ENCODE results near the gene DIDO1.

DIDO1 gene

DNA sequence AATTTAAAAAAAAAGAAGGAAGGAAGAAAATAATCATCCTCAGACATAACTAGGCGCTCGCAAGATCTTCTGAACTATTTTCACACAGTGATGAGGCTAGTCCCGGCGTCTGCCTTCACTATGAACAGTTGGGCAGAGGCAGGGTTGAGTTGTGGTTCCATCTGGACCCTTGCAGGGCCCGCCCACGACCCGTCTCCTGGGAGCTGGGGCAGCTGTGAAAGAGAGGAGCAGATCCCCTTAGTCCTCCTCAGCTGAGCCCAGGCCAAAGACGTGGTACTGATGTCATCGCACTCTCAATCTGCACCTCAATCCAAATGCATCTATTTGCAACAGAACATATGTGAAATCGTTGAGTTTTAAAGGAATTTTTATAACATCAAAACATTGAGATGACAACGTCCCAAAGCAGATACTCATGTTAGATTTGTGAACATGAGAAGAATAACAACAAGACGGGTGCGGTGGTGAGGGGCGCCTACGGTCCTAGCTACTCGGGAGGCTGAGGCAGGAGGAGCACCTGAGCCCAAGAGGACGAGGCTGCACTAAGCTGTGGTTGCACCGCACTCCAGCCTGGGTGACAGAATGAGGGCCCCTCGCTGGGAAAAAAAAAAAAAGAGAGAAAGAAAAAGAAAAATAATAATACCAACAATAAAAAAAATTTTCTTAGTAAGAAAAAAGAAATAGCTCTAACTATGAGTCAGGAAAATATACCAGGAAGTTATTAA is 80.0 kb downstream of the DIDO1 start:
- no peak for DNase-seq

DNA sequence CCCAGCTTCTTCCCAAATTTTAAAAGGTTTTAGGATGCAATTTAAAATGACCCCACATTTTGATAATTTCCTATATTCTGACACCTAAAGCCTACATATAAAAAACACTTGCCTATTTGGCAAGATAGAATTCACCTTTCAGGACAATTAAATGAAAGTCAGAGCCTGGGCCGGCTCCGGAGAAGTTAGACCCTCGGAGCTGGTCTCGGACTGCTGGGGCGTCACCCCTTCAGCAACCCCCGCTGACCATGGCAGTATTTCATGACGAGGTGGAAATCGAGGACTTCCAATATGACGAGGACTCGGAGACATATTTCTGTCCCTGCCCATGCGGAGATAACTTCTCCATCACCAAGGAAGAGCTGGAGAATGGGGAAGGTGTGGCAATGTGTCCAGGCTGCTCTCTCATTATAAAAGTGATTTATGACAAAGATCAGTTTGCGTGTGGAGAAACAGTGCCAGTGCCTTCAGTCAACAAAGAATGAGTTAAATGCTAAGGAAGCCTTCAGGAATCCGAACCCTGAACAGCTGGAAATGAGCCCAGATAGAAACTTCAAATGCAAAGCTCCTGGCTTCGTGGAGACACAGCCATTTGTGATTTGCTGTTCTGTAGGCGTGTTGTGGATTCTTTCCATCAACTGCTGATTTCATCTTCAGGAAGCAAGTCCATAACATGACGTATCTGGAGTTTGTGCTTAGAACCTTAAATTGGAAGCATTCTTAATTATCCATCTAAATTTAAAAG is 80.7 kb downstream of the DIDO1 start:
- no peak for DNase-seq

DNA sequence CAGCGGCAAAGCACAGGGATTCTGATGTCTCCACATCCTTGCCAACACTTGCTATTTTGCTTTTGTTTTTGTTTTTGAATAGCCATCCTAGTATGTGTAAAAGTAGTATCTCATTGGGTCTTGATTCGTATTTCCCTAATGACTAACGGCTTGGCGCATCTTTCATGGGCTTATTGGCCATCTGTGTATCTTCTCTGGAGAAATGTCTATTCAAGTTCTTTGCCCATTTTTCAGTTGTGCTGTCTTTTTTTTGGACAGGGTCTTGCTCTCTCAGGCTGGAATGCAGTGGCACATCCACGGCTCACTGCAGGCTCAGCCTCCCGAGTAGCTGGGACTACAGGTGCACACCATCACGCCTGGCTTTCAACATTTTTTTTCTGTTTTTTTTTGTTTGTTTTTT is 82.1 kb downstream of the DIDO1 start:
- no peak for DNase-seq

DNA sequence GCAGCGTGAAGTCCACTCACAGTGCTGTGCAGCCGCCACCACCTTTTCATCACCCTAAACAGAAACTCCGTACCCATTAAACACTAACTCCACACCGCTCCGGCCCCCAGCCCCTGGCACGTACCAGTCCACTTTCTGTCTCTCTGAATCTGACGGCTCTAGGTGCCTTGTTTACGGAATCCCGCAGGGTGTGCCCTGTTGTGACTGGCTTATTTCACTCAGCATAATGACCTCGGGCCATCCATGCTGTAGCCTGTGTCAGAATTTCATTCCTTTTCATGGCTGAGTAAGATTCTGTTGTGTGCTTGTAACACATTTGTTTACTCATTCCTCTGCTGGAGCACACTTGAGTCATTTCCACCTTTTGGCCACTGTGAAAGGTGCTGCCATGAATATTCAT is 82.6 kb downstream of the DIDO1 start:
- no peak for DNase-seq

DNA sequence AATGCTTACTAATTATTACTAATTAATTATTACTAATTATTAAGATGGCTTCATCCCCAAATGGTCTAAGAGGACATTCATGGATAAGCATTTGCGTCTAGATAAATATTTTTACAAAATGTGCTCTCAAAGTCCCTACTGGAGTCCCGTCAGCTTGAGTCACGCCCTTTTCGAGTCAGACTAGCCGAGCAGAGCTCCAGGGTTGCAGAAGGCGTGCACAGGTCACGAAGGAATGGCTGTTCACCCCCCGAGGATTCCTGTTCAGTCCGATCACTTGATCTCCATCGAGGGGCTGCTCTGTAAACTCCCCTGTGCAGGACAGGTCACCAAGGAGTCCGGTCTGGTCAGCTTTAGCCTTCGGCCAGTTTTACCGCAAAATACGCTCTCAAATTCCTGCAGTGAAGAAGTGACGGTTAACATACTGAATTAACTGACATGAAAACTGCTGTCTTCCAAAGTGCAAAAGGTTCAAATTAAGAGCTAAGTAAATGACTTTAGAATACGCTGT is 84.5 kb downstream of the DIDO1 start:
- no peak for DNase-seq

DNA sequence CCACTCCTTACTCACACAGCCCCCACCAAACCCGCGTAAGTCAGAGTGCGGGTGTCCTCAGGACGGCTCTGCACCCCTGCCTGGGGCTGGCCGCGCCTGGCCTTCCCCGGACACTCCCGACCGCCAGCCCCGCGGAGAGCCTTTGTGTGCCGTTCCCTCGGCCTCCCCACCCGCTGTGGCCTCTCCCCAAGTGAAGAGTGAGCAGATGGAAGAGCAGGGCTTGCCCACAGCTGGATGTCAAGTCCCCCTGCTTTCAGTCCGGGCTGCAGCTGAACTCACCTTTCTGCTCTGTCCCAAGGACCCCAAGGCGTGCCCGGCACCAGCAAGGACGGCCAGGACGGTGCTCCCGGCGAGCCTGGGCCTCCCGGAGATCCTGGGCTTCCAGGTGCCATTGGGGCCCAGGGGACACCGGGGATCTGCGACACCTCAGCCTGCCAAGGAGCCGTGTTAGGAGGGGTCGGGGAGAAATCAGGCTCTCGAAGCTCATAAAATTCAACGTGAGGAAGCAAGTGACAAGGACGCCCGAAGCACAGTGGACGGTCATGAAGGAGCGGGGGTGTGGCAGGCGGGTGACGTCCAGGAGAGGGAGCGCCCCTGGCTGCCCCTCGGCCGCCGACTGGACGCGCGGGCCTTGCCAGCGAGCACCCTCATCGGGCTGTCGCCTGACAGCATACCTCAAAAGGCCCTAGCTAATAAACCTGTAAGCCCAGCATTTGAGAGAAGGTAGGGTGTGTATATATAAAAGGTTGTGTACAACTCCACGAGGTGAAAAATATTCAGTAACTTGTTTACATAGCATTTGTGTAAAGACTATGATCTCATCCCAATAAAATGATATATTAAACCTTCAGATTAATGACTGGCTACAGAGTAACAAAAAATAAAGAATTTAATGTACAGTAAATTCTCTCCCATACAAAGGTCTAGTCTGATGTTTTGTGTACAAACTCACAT is 85.8 kb downstream of the DIDO1 start:
- no peak for DNase-seq

DNA sequence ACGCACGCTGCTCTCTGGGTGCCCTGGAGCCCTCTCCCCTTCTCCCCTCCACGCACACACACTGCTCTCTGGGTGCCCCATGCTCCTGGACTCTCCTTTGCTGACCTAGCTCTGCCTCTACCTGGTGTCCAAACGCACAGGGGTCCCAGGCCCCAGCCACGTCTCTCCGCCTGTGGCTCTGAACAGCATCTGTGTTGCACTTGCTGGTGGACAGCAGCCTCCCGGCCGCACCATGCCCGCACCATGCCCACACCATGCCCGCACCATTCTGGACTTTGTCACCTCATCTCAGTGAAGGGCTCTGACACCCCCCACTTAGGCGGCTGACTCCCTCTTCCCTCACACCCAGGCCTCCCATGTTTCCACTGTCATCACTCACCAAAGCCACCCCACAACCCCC is 86.5 kb downstream of the DIDO1 start:
- no peak for DNase-seq

DNA sequence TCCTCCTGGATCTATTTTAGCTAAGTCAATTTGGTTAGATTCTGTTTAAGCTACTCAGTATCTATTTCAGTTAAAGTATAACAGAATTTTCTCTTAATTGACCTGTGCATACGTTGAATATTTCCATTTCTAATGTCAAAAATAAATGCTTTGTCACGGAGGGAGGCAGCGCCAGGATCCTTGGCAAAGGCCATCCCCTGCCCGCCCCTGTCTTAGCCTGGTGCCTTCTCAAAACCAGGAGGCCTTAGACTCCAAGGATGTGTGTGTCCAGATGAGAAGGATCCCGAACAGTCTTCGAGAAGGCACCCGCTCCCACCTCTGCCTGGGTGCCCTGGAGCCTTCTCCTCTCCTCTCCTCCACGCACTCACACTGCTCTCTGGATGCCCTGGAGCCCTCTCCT is 87.0 kb downstream of the DIDO1 start:
- DNase-seq = no peak

DNA sequence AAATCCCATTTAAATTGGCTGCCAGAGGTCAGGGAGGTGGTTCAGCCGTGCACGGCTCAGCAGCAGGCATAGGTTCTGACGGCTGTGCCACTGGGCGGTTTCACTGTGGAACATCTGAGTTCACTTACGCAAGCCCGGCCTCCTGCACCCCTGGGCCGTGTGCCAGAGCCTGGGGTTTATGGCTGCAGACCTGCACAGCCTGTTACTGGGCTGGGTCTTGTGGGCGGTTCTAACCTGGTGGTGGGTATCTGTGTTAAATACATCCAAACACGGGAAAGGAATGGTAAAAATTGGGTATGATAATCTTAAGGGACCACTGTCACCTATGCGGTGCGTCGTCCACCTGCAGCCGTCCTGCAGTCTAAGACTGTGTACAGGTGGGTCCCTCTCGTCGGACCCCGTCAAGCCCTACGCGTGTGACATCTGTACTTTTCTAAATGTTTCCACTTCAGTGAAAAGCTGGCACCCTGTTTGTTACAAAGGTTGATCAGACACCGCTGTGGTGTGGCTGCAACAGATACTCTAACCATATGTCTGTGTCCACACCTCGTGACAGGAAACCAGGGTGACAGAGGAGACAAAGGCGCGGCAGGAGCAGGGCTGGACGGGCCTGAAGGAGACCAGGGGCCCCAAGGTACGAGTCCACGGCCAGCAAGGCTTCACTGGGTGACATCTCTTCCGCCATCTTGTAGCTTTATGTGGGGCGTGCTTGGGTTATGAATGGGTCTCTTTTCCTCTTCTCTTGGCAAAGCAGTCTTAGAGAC is 88.0 kb downstream of the DIDO1 start:
- DNase-seq = no peak

DNA sequence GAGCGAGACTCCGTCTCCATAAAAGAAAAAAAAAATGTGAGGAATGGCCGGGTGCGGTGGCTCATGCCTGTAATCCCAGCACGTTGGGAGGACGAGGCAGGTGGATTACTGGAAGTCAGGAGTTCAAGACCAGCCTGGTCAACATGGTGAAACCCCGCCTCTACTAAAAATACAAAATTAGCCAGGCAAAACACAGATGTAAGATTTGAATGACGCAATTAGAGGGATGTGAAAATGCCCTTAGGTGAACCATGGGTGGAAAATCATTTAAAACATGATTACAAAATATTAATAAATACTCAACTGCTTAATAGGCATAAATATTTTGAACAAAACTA is 88.5 kb downstream of the DIDO1 start:
- no peak for DNase-seq

DNA sequence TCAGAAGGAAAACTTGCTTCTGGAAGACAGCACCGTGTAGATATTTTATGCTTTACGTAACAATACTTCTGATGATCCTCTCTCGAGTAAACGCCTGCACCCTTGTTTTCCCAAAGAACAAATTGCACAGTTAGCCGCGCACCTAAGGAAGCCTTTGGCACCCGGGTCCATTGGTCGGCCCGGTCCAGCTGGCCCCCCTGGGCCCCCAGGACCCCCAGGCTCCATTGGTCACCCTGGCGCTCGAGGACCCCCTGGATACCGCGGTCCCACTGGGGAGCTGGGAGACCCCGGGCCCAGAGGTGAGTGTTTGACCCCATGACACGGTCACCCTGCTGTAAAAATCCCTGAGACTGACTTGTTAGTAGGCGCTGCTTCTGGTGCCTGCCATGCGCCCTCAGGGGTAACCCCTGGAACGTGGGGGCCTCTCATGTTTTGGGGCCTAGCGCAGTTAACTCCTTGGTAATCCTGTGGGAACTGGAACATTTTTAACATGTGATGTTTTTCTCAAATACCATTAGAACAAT is 89.3 kb downstream of the DIDO1 start:
- no peak for DNase-seq

DNA sequence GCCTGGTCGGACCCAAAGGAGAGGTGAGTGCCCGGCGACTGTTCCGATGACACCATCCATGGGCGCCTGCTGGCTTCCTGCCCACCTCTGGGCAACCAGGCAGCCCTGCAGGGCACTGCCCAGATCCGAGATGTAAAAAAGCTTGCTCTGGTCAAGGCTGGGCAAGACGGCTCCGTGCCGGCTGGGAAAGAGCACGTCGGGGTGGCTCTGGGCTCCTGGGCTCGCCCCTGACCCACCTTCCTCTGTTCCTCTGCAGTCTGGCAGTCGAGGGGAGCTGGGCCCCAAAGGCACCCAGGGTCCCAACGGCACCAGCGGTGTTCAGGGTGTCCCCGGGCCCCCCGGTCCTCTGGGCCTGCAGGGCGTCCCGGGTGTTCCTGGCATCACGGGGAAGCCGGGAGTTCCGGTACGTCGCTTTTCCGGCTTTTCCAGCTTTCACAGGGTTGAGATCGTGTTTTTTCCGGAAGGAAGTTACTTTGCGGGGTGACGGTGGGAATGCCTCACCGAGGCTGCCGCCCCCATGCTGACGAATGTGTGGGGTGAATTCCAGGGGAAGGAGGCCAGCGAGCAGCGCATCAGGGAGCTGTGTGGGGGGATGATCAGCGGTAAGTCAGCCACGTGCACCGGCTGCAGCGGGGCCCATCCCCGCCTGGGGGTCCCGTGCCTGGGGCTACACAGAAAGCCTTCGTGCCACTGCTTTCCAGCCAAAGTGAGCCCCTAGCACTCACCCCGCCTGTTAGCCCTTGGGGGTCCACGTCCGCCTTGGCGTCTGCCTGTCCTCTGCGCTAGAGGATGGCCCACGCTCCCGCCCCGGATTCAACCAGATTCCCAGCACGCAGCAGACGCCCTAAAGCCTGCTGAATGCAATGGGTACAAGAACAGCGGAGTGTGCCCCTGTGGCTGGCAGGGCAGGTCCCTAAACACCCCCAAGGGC is 90.1 kb downstream of the DIDO1 start:
- peak; percentile 6 for DNase-seq

DNA sequence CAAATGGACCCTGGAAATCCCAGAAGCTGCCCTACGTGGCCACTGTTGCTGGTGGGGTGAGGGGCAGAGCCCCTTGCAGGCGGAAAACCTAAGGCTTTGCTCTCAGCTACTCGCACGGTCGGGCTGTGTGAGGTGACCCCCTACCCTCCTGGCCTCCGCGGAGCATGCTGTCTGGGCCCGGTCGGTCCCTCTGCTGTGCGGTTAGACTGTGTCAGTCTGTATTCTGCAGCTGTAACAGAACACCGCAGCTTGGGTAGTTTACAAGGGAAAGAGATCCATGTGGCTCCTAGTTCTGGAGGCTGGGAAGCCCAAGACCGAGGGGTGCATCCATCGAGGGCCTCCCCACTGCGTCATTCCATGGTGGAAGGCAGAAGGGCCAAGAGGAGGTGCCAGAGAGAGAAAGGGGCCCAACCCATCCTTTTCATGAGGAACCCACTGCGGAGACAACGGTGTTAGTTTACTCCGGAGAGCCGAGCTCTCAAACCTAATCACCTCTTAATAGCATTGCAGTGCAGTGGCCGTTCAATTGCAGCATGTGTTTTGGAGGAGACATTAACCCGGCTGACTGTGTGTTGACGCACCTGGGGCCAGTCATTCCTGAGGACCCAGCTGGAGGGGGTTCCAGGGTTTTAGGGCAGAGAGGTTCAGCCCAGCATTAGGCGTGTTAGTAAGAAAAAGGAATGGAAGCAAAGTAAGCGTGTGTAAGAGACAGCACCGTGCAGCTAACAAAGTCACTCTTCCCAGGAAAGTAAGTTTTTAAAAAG is 91.2 kb downstream of the DIDO1 start:
- no peak for DNase-seq

DNA sequence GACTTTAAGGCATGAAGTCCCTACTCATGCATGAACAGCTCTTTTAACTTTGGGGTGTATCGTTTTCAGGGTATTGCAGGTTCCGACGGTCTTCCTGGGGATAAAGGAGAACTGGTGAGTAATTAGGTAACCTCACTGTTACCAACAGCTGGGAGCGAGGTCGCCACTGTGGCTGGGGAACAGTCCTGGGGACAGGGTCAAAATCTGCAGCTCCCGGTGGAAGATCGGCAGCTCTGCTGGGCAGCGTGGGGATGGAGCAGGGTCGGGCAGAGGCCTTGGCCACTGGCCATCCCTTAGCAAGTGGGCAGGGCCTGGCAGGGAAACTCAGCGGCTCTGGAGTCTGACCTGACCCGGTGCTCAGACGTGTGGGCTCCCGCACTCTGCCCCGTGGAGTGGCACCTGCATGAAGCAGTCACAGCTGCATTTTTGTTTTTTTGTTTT is 93.3 kb downstream of the DIDO1 start:
- DNase-seq = no peak

DNA sequence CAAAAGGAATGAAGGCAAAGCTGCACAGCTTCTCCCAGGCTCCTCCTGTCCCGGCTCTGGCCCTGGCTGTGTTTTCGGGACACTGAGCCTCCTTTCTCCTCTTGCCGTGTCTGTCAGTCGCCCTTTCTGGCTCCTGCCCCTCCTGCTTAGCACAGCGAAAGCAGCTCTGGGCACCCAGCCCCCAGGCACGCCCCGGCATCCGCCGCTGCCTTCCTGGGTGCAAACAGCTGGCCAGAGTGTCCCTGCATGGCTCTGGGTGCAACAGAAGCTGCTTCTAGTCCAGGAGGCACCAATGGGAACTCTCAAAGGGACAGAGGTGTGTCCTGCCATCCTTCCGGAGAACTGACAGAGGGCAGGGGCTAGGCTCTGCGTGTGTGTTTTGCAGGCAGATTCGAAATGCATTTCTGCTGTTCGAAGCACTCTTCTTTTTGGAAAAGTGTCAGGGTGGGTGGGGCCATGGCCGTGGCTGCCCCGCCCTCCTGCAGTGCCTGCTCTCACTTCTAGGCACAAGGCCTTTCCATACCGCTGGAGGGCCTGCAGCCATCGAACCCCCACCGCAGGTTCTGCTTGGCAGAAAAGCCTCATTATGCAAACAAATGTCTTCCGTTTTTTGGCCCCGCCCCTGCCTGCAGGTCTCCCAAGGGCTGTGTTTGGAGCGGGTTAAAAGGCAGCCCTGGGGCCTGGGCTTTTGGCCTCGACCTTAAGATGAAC is 93.9 kb downstream of the DIDO1 start:
- no peak for DNase-seq

DNA sequence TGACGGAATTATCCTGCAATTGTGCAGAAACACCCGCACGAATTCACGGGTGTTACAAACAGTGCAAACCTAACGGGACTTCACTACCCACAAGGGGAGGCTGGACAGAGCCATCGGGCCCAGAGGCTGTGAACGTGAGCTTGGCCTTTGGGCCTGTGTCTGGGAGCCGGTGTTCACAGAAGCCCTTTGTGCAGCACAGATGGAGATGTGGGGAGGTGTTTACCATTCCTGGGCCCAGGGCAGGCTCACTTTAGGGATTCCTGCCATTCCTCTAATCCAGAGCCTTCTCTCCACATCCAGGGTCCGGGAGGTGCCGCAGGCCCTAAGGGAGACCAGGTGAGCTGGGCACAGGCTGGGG is 94.5 kb downstream of the DIDO1 start:
- no peak for DNase-seq

DNA sequence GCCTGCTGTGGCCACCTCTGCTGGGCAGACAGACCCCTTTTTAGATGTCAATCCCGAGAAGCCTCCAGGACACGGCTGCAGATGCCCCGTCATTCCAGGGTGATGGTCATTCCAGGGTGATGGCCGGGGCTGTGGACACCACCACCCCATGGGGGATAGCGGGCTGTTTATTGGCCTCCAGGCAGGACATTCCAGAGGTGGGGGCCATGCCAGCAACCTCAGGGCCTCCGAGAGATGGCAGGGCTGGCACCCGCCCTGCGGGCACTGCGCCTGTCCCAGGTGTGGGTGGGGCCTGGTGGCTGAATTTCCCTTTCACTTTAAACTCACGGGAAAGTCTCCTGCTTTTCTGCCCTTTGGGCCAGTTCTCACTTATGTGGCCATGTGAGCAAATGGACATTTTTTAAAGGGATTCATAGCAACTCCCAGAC is 94.9 kb downstream of the DIDO1 start:
- no peak for DNase-seq

DNA sequence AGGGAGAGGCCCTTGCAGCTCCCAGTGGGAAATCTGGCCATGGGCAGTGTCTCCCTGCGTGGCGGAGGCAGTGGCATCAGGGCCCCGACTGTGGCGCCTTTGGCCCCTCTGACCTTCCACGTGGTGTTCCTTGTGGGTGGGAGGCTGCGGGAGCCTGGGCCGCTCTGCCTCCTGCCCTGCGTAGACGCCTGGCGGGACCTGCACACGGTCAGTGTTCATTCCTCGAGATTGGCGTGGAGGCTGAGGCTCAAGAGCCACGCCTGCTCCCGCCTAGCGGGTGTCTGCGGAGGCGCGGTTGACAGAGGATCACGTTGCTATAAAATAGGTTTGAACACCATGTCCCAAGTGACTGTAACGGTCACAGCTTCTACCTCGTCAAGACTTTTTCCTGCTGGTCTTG is 95.5 kb downstream of the DIDO1 start:
- DNase-seq = no peak

DNA sequence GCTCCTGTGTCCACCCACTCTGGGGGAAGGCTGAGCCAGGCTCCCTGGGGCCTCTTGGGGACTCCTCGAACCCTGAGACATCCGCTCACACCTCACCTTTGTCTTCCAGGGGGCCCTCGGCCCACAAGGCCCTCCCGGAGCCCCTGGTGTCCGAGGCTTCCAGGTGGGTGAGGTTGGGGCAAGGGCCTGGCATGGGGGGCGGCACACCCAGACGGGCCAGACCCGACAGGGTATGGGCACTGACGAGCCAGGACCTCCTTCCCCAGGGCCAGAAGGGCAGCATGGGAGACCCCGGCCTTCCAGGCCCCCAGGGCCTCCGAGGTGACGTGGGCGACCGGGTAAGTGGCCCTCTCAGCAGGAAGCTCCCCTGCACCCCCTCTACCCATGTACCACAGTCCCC is 96.1 kb downstream of the DIDO1 start:
- DNase-seq = no peak

Data from kidney glomerular epithelial cell (primary cell).